ENCODE measurements around the gene CASQ1.

CASQ1 gene

DNA sequence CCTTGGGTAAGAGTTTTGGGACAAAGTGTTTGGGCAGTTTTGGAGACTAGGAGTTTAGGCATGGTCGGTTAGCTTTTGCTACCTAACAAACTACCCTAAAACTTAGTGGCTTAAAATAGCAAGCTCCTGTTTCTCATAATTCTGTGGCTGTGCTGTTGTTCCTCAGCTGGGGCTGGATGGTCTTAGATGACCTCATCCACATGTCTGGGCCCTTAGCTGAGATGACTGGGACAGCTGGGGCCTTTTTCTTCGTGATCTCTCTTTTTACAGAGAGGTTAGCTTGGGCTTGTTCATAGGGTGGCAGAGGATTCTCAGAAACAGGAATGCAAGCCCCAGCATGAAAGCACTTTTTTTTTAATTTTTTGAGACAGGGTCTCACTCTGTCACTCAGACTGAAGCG lies 32.3 kb upstream of the CASQ1 start:
- H3K9me3 ChIP-seq (ENCODE audit: control insufficient read depth, low read length), result no peaks in the 10 kb centered on the region
- DNase-seq (ENCODE audit: low read depth), result no peak
- H3K36me3 ChIP-seq (ENCODE audit: control insufficient read depth, insufficient read depth, low read length, severe bottlenecking), result no peaks in the 10 kb centered on the region
- H3K4me3 ChIP-seq (ENCODE audit: low read length), result no peak overlapping the region
- H3K27me3 ChIP-seq (replicated peaks; ENCODE audit: control insufficient read depth, insufficient read depth, low read length), result peaks cover 5% of the 10 kb centered on the region
- H3K4me1 ChIP-seq (ENCODE audit: control insufficient read depth, insufficient read depth, low read length), result peaks cover 13% of the 10 kb centered on the region
- H3K9ac ChIP-seq (ENCODE audit: low read length), result no peak overlapping the region

DNA sequence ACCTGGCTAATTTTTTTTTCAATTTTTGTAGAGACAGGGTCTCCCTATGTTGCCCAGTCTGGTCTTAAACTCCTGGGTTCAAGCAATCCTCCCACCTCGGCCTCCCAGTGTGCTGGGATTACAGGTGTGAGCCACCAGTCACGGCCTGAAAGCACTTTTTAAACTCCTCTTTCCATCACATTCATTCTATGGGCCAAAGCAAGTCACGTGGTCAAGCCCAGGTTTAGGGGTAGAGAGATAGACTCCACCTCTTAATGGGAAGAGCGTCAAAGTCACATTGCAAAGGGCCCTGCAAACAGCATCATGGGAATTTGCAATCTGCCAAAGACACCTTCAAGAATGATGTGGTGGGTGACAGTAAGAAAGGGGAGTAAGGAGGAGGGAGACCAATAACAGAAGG lies 31.8 kb upstream of the CASQ1 start:
- Histone ChIP-seq H3K27me3 (replicated peaks; ENCODE audit: control insufficient read depth, insufficient read depth, low read length) (peaks cover 5% of the 10 kb centered on the region), H3K9me3 (ENCODE audit: control insufficient read depth, low read length) (no peaks in the 10 kb centered on the region), H3K4me1 (ENCODE audit: control insufficient read depth, insufficient read depth, low read length) (peaks cover 13% of the 10 kb centered on the region), H3K4me3 (ENCODE audit: low read length) (no peak overlapping the region), H3K9ac (ENCODE audit: low read length) (no peak overlapping the region), H3K36me3 (ENCODE audit: control insufficient read depth, insufficient read depth, low read length, severe bottlenecking) (no peaks in the 10 kb centered on the region)
- DNase-seq (ENCODE audit: low read depth), result no peak

DNA sequence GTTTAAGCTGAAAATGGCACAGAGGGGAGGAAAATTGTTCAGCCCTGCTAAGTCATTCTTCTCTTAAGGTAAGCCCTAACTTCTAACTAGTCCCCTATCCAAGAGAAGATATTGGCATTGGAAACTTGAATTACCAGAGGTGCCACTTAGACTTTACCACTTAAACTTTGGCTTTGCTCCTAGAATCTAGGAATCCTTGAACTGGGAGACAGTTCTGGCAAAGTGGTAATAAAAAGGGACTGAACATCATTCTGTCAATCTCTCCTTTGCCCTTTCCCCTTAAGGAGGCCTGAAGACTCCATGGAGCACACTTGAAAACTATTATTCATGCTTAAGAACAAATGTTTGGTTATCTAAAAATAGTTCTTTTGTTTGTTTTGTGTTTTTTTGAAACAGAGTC lies 30.5 kb upstream of the CASQ1 start:
- peaks cover 13% of the 10 kb centered on the region for H3K4me1 ChIP-seq (ENCODE audit: control insufficient read depth, insufficient read depth, low read length)
- H3K27me3 ChIP-seq (replicated peaks; ENCODE audit: control insufficient read depth, insufficient read depth, low read length), result peaks cover 5% of the 10 kb centered on the region
- DNase-seq (ENCODE audit: low read depth), result no peak
- no peak overlapping the region for H3K9ac ChIP-seq (ENCODE audit: low read length)
- H3K4me3 ChIP-seq (ENCODE audit: low read length), result no peak overlapping the region
- H3K36me3 ChIP-seq (ENCODE audit: control insufficient read depth, insufficient read depth, low read length, severe bottlenecking), result no peaks in the 10 kb centered on the region
- H3K9me3 ChIP-seq (ENCODE audit: control insufficient read depth, low read length), result no peaks in the 10 kb centered on the region

DNA sequence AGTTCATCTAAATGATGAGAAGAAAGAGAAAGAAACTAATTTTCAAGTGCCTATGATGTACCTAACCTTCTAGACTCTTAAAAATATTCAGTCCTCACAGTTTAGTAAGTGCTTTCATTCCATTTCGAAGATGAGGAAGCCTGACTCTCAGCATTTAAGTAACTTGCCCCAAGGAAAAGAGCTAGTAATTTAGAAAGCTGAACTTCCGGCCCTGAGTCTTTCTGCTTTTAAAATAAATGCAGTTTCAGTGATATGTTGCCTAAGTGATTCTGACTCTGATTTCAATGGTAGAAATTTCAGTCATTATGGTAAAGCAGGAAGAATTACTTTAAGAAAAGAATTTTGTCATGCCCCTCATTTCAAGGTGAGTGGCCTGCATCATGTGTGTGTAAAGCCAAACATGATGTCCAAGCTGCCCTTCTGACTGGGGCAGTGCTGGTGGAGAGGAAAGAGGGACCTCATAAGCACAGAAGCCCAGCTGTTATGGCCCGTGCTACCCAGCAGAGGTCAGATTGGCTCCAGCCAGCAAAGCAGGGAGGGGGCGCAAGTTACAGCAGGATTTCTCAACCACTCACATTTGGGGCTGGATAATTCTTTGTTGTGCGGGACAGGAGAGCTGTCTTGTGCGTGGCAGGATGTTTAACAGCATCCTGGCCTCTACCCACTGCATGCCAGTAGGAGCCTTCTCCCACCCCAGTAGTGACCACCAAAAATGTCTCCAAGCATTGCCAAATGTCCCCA lies 28.2 kb upstream of the CASQ1 start:
- no peaks in the 10 kb centered on the region for H3K9me3 ChIP-seq (ENCODE audit: control insufficient read depth, low read length)
- DNase-seq (ENCODE audit: low read depth), result peak; percentile 53
- H3K36me3 ChIP-seq (ENCODE audit: control insufficient read depth, insufficient read depth, low read length, severe bottlenecking), result no peaks in the 10 kb centered on the region
- peaks cover 13% of the 10 kb centered on the region for H3K4me1 ChIP-seq (ENCODE audit: control insufficient read depth, insufficient read depth, low read length)
- H3K4me3 ChIP-seq (ENCODE audit: low read length), result no peak overlapping the region
- H3K9ac ChIP-seq (ENCODE audit: low read length), result no peak overlapping the region
- peaks cover 11% of the 10 kb centered on the region for H3K27me3 ChIP-seq (replicated peaks; ENCODE audit: control insufficient read depth, insufficient read depth, low read length)

DNA sequence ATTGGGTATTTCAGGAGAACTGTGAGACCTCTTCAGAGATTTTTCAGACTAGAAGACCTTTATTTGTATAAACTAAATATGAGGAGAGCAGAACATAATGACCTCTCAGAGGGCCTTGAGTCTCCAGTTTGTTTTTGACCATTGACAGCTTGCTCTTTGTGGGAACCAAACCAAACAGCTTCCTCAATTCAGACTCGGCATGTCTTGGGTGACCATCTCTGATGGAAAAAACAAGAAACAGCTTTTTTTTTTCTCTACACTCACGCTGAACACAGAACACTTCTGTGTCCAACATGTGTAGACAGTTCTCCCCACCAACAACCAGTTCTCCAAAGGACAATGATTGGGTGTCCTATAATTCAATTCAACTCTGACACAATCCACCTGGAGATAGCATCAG lies 27.4 kb upstream of the CASQ1 start:
- Histone ChIP-seq H3K4me1 (ENCODE audit: control insufficient read depth, insufficient read depth, low read length) (peaks cover 17% of the 10 kb centered on the region), H3K4me3 (ENCODE audit: low read length) (no peak overlapping the region), H3K9ac (ENCODE audit: low read length) (no peak overlapping the region), H3K36me3 (ENCODE audit: control insufficient read depth, insufficient read depth, low read length, severe bottlenecking) (no peaks in the 10 kb centered on the region), H3K9me3 (ENCODE audit: control insufficient read depth, low read length) (no peaks in the 10 kb centered on the region), H3K27me3 (replicated peaks; ENCODE audit: control insufficient read depth, insufficient read depth, low read length) (peaks cover 11% of the 10 kb centered on the region)
- no peak for DNase-seq (ENCODE audit: low read depth)

DNA sequence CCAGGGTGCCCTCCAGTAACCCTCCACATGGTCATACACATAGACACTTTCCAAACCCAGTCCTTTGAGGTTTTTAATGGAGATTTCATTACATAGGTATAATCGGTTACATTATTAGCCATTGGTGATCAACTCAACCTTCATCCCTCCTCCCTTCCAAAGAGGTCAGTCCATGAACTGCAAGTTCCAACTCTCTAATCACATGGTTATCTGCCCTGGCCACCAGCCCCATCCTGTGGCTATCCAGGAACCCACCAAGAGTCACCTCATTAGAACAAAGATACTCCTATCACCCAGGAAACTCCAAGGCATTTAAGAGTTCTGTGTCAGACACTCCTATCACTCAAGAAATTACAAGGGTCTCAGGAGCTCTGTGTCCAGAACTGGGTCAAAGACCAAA lies 26.8 kb upstream of the CASQ1 start:
- no peaks in the 10 kb centered on the region for H3K9me3 ChIP-seq (ENCODE audit: control insufficient read depth, low read length)
- H3K4me1 ChIP-seq (ENCODE audit: control insufficient read depth, insufficient read depth, low read length), result peaks cover 20% of the 10 kb centered on the region
- H3K36me3 ChIP-seq (ENCODE audit: control insufficient read depth, insufficient read depth, low read length, severe bottlenecking), result no peaks in the 10 kb centered on the region
- H3K4me3 ChIP-seq (ENCODE audit: low read length), result no peak overlapping the region
- peaks cover 11% of the 10 kb centered on the region for H3K27me3 ChIP-seq (replicated peaks; ENCODE audit: control insufficient read depth, insufficient read depth, low read length)
- no peak overlapping the region for H3K9ac ChIP-seq (ENCODE audit: low read length)
- no peak for DNase-seq (ENCODE audit: low read depth)

DNA sequence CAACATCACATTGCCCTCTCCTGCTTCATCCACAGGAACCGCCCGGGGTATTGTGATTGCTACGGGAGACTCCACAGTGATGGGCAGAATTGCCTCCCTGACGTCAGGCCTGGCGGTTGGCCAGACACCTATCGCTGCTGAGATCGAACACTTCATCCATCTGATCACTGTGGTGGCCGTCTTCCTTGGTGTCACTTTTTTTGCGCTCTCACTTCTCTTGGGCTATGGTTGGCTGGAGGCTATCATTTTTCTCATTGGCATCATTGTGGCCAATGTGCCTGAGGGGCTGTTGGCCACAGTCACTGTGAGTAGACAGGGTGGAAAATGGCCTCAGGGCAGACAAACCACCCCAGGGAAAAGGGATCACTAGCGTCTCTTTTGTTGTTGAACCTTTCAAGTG lies 26.3 kb upstream of the CASQ1 start:
- peaks cover 11% of the 10 kb centered on the region for H3K27me3 ChIP-seq (replicated peaks; ENCODE audit: control insufficient read depth, insufficient read depth, low read length)
- H3K36me3 ChIP-seq (ENCODE audit: control insufficient read depth, insufficient read depth, low read length, severe bottlenecking), result no peaks in the 10 kb centered on the region
- peaks cover 25% of the 10 kb centered on the region for H3K4me1 ChIP-seq (ENCODE audit: control insufficient read depth, insufficient read depth, low read length)
- H3K9ac ChIP-seq (ENCODE audit: low read length), result no peak overlapping the region
- DNase-seq (ENCODE audit: low read depth), result no peak
- no peaks in the 10 kb centered on the region for H3K9me3 ChIP-seq (ENCODE audit: control insufficient read depth, low read length)
- H3K4me3 ChIP-seq (ENCODE audit: low read length), result no peak overlapping the region

DNA sequence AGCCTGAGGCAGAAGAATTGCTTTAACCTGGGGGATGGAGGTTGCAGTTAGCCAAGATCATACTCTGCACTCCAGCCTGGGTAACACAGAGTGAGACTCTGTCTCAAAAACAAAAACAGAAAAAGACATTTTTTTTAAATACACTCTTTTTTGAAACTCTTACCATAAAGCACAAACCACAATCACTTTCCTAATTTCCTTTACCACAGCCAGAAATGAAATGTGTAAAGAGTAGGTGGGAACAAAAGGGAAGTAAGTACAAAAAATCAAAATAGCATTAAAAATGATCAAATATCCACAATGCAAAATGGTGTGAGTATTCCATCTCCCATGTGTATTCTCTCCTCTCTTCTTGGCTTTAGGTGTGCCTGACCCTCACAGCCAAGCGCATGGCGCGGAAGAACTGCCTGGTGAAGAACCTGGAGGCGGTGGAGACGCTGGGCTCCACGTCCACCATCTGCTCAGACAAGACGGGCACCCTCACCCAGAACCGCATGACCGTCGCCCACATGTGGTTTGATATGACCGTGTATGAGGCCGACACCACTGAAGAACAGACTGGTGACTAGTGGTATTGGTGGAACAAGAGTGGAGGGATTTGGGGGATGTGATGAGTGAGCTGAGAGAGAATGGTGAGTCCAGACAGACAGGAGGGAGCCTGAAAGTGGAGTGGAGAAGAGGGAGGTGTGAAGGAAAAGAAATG lies 24.1 kb upstream of the CASQ1 start:
- Histone ChIP-seq H3K27me3 (replicated peaks; ENCODE audit: control insufficient read depth, insufficient read depth, low read length) (peaks cover 6% of the 10 kb centered on the region), H3K9ac (ENCODE audit: low read length) (no peak overlapping the region), H3K36me3 (ENCODE audit: control insufficient read depth, insufficient read depth, low read length, severe bottlenecking) (no peaks in the 10 kb centered on the region), H3K4me1 (ENCODE audit: control insufficient read depth, insufficient read depth, low read length) (peaks cover 31% of the 10 kb centered on the region), H3K9me3 (ENCODE audit: control insufficient read depth, low read length) (no peaks in the 10 kb centered on the region), H3K4me3 (ENCODE audit: low read length) (no peak overlapping the region)
- DNase-seq (ENCODE audit: low read depth), result no peak

DNA sequence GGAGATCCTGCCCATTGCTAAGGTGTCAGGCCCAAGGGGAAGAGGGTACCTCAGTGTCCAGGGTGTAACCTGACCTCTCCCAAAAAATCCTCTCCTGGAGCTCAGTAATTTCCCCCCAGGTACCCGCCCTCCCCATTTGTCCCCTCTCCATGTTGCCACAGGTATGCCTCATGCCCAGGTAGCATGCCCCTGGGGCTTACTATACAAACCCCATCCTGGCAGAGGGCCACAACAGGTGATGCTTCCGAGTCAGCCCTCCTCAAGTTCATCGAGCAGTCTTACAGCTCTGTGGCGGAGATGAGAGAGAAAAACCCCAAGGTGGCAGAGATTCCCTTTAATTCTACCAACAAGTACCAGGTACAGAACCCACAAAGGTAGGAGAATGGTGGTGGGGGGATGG lies 23.3 kb upstream of the CASQ1 start:
- Histone ChIP-seq H3K9ac (ENCODE audit: low read length) (no peak overlapping the region), H3K27me3 (replicated peaks; ENCODE audit: control insufficient read depth, insufficient read depth, low read length) (peaks cover 6% of the 10 kb centered on the region), H3K4me1 (ENCODE audit: control insufficient read depth, insufficient read depth, low read length) (peaks cover 38% of the 10 kb centered on the region), H3K36me3 (ENCODE audit: control insufficient read depth, insufficient read depth, low read length, severe bottlenecking) (no peaks in the 10 kb centered on the region), H3K9me3 (ENCODE audit: control insufficient read depth, low read length) (no peaks in the 10 kb centered on the region), H3K4me3 (ENCODE audit: low read length) (no peak overlapping the region)
- no peak for DNase-seq (ENCODE audit: low read depth)

DNA sequence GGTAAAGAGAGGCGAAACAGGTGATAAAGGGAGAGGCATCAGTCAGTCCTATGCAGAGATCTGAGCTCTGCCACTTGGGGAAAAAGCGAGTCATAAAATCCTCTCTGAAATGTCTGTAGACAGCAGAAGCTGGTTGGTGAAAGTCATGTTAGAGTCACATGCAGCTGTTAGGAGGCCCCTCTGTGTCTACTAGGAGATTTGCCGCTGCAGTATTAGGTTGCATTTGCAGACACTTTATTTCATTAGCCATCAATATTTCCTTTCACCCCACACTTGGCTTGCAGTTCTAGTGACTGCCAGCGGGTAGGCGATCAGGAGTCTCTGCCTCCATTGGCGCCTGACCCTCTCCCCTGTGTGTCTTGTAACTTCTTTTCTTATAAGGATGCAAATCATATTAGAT lies 22.8 kb upstream of the CASQ1 start:
- peaks cover 6% of the 10 kb centered on the region for H3K27me3 ChIP-seq (replicated peaks; ENCODE audit: control insufficient read depth, insufficient read depth, low read length)
- H3K36me3 ChIP-seq (ENCODE audit: control insufficient read depth, insufficient read depth, low read length, severe bottlenecking), result no peaks in the 10 kb centered on the region
- peaks cover 37% of the 10 kb centered on the region for H3K4me1 ChIP-seq (ENCODE audit: control insufficient read depth, insufficient read depth, low read length)
- DNase-seq (ENCODE audit: low read depth), result no peak
- no peak overlapping the region for H3K4me3 ChIP-seq (ENCODE audit: low read length)
- H3K9ac ChIP-seq (ENCODE audit: low read length), result no peak overlapping the region
- no peaks in the 10 kb centered on the region for H3K9me3 ChIP-seq (ENCODE audit: control insufficient read depth, low read length)

DNA sequence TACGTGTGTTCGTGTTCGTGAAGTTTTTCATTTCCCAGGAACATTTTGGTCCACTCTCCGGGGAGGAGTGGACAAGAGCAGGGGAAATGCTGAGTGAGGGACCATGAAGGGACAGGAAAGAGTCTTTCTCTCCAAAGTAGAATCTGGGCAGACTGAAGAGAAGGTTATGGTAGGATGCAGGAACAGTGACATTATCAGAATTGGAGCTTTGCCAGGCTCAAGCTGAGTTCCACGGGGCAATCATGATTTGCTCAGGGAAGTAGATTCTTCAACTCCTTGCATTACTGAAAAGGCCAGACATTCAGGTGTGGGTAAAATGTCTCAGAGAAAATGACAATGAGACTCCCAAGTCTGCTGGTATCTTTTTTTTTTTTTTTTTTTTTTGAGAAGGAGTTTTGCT lies 22.4 kb upstream of the CASQ1 start:
- H3K27me3 ChIP-seq (replicated peaks; ENCODE audit: control insufficient read depth, insufficient read depth, low read length), result peaks cover 6% of the 10 kb centered on the region
- H3K4me3 ChIP-seq (ENCODE audit: low read length), result no peak overlapping the region
- no peaks in the 10 kb centered on the region for H3K36me3 ChIP-seq (ENCODE audit: control insufficient read depth, insufficient read depth, low read length, severe bottlenecking)
- H3K9ac ChIP-seq (ENCODE audit: low read length), result no peak overlapping the region
- no peaks in the 10 kb centered on the region for H3K9me3 ChIP-seq (ENCODE audit: control insufficient read depth, low read length)
- H3K4me1 ChIP-seq (ENCODE audit: control insufficient read depth, insufficient read depth, low read length), result peaks cover 33% of the 10 kb centered on the region
- no peak for DNase-seq (ENCODE audit: low read depth)

All from adipocyte (in vitro differentiated cells).